Bone marrow (tissue), 2 donors: Measurements from ENCODE around the gene POTEC.
"Not testable (repeated sequence)": the region's sequence is repeated elsewhere in the genome, so short reads cannot be mapped to it uniquely, and the experiment has no call there.

Experiments
- DNase-seq, 2 donors: peaks; one replicate each; lab custom pipeline; 2025; lab: John Stamatoyannopoulos, UW

The POTEC gene

DNA sequence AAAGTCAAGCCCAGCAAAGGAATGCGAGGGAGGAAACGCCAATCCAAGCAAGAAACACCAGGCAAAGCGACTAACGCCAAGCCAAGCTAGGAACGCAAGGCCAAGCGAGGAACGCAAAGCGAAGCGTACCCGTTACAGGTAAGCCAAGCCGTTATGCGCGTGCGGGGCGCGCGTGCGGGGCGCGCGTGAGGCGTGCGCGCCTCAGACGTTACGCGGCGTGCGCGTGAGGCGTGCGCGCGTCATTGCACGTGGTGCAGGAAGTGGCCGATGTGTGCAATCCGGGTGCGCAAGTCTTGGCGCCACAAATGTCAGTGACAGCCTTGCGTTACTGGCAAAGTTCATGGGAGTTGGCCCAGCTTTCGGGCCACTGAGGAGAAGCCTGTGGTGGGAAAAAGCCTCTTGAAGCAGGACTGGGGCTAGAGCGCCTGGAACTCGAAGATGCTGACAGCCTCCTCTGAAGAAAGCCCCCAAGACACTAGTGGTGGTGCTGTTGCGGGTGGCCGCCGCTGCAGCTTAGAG is at the start of gene POTEC:
TSS of gene POTEC (minus strand) at position 155 of the 519 bp plus-strand sequence. CDS start 454 bp downstream, outside the sequence.
- DNase-seq, result not testable (repeated sequence)

DNA sequence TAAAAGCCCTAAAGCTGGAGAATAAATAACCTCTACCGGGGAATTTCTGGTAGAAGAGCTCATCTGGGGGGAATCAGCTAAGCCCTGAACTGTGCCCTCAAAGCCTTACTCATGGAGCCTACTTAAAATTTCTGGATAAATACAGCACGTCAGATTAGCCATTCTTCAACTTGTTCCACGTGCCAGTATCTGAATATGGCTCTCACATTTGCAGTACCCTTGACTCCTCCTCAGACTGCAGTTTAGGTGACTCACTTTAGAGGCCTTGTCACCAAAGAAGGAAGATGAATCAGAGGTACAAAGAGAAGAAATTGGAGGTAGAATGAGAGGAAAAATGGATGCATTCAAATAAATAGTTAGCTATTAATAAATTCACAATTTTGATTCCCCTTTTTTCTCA is 34.6 kb upstream of the POTEC start:
- no peak for DNase-seq

GRCh38 chr18:14559502-14559901 is 16.1 kb upstream of the POTEC start:
- DNase-seq, result not testable (repeated sequence)

- not testable (repeated sequence) for DNase-seq
Measured at GRCh38 chr18:14531659-14532058, 11.7 kb downstream of the POTEC start.

DNA sequence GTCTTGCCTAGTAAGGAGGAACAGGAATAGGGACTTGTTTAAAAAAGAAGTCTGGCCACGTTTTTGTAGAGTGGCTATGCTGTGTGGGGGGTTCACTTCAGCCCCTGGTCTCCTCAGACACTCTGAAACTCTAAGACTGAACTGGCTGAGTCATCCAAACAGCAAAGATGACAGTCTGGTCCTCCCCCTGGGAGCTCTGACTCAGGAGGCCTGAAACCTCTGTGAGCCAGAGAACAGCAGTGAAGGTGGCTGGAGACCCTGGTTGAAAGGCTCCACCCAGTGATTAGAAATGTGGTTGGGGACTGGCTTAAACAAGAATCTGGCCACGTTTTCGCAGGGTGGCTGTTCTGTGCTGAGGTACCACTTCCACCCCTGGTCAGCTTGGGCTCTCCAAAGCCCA is 32.7 kb downstream of the POTEC start:
- not testable (repeated sequence) for DNase-seq

GRCh38 chr18:14503691-14504090 is 39.7 kb downstream of the POTEC start:
- DNase-seq, result not testable (repeated sequence)

- DNase-seq, result not testable (repeated sequence)
Measured at GRCh38 chr18:14501894-14502293, 41.5 kb downstream of the POTEC start.

GRCh38 chr18:14489256-14490014 is 54.0 kb downstream of the POTEC start:
- not testable (repeated sequence) for DNase-seq

DNA sequence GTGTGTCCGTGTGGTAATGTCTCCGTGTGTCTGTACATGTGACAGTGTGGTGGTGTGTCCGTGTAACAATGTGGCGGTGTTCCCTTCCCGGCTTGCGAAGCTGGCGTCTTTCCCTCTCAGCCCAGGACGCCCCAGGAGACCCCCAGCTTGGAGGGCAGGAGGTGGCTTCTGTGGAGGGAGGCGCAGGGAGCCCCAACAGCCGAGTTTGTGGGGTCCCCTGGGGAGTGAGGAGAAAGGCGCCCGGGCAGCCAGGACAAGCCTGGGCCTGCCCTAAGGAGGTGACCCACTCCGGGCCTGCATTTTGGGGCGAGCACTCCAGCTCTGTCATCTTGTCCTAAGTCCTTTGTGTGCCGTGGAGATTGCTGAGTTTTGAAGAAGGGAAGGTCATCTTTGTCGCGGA is 54.6 kb downstream of the POTEC start:
- DNase-seq, result not testable (repeated sequence)

DNA sequence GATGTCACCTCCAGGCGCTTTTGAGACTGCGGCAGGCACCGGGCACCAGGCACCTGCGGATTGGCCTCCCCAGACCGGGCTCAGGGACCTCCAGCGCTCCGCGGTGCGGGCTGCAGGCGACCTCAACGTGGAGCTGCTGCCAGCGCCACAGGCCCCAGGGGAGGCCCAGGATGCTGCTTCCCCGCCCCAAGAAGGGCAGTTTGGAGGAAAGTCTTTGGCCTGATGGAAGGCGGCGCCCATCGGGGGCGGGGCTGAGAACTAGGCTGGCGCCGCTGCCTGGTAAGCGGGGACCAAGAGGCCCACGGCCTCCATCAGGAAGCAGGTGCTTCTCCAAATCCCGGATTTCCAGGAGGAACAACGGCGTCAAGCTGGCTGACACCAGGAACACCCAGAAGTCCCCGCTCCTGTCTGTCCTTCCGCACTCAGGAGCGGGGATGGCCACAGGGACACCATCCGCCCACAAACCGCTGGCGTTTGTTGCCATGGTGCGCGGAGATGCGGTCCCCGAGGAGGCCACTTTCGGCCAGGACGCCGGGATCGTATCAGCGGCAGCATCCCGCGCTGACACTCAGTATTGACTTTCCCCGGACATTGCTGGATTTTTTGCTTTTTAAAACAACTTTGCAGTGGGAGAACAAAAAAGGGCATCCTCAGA is 56.3 kb downstream of the POTEC start:
- not testable (repeated sequence) for DNase-seq

- DNase-seq, result not testable (repeated sequence)
Measured at GRCh38 chr18:14479076-14479475, 64.3 kb downstream of the POTEC start.

GRCh38 chr18:14475520-14475919 is 67.9 kb downstream of the POTEC start:
- not testable (repeated sequence) for DNase-seq

DNA sequence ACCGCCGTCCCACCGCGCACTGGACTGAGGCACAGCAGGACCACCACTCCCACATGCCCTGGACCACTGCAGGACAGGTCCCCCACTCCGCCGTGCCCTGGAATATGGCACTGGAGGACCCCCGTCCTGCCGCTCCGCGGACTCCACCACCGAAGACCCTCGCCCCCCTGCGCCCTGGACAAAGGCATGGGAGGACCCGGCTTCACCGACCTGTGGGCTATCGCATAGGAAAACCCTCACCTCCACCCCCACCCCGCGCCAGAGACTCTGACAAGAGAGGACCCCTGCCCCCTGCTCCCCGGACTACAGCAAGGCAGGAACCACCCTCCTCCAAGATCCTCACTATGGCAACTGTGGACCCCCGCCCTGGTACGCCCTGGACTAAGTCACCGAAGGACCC is 68.6 kb downstream of the POTEC start:
- DNase-seq, result not testable (repeated sequence)

DNA sequence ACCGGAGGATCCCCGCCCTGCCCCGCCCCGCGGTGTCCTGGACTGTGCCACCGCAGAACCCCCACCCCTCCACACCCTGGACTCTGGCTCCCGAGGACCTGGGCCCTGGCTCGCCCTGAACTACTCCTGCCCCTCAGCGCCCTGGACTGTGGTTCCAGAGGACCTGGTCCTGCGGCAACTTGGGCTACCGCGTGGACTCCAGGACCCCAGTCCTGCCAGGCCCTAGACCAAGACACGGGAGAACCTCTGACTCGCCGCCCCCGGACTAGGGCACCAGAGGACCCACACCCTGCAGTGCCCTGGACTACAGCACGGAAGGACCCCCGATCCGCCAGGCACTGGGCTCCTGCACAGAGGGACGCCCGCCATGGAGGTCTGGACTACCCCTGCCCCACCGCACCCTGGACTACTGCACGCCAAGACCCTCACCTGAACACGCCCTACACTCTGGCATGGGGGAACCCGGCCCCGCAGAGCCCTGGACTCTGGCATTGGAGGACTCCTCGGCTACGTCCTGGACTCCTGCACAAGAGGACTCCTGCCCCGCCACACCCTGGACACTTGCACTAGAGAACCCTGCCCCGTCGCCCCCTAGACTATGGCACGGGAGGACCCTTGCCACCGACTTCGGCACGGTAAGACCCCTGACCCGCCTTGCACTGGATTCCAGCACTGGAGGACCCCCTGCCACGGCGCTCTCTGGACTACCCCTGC is 69.2 kb downstream of the POTEC start:
- DNase-seq, result not testable (repeated sequence)

DNA sequence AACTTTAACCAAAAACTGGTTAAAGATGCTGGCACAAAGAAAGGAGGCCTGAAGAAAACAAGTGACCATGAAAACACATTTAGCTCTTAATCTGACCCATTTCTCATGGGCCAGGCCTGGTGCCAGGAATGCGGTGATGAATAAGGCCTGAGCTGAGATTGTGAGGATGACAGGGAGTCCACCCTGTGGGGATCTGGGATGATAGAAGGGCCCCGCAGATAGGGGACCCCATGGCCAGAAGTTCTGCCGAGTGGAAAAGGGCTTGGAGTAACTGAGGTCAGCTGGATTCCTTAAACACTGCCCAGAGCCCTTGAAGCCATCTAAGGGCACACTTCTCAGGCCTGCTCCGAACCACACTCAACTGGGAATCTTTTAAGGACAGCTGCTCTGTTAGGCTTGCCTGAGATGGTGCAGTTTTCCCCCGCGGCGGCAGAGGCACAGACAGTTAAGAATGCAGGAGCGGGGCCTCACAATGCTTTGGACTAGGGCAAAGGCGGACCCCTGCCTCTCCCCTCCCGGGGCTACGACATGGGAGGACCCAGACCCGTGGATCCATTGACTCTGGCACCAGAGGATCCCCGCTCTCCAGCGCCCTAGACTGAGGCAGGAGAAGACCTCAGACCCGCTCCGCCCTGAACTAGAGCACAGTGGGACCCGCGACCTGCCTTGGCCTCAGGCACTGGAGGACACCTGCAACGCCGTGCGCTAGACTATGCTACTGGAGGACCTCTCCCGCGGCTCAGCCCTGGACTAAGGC is 70.0 kb downstream of the POTEC start:
- DNase-seq, result not testable (repeated sequence)

DNA sequence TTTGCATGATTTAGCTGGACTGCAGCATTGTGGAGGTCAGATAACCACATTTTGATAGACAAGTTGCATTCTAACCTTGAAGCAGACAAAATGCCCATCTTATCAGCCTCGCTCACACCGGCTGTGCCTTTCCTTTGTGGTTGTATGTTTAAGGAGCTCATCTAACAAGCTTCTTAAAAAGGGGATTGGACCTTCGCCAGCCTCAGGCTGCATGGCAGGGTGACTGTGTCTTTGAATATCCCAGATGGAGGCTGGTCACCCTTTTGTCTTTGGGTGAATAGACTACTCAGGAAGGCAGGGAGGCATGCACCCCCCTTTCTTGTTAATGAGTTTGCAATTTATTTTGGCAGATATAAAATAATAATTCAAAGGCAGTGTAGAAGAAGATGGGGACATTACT is 72.1 kb downstream of the POTEC start:
- DNase-seq, result not testable (repeated sequence)

DNA sequence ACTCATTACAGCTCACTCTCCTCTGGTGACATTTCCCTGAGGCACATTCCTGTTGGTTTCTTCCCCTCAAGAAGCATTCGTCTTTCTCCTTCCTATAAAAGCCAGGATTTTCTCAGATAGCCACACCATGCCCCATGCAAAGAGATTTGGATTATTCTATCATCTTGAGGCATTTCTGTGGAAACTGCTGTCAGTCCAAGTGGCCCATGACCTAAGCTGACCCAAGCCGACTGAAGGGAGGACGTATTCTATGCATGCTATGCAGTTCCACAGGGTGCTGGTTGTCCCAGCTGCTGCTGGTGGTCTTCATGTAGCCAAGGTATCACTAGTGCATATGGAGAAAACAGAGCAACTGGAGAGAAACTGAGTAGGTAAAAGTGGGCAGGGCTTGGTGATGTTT is 73.0 kb downstream of the POTEC start:
- DNase-seq, result not testable (repeated sequence)

- DNase-seq, result not testable (repeated sequence)
Measured at GRCh38 chr18:14470046-14470445, 73.4 kb downstream of the POTEC start.

- DNase-seq, result not testable (repeated sequence)
Measured at GRCh38 chr18:14465989-14466388, 77.4 kb downstream of the POTEC start.
